HEK293 (cell line): Measurements from ENCODE around the gene SIM2.
A peak's percentile ranks its signal among the peaks of the same experiment; 100 is the strongest.

ENCODE experiments used
- CTCF ChIA-PET: fragments of 350-600 bp; formaldehyde crosslinking; extraction: SDS; loops from one replicate; lab custom pipeline; 2021; ENCODE audit warnings: antibody characterized with exemption; lab: Yijun Ruan, JAX
- POLR2A ChIA-PET: fragments of 300-600 bp; formaldehyde crosslinking; extraction: SDS; loops from one replicate; lab custom pipeline; 2020; ENCODE audit warnings: antibody characterized with exemption, inconsistent platforms; lab: Yijun Ruan, JAX
- H3K27ac ChIP-seq: fragments of 200-500 bp; sonication (Bioruptor generic); 2 replicates; pipeline ENCODE4 v1.5.1; 2014; ENCODE audit warnings: low read depth, low read length, control low read depth, inconsistent platforms; ENCODE audit errors: extremely low read depth
- H3K36me3 ChIP-seq, 2 experiments: fragments of 200-500 bp in 1 of 2; sonication (Bioruptor generic) in 1 of 2; 1 replicate in 1 of 2; 2 replicates in 1 of 2; pipeline ENCODE4 v1.5.1; 2014 to 2017; ENCODE audit warnings: inconsistent platforms in 2 of 2, low read length in 2 of 2; ENCODE audit not compliant: control insufficient read depth in 2 of 2, insufficient read depth in 1 of 2
- H3K4me1 ChIP-seq: fragments of 200-500 bp; sonication (Bioruptor generic); 2 replicates; pipeline ENCODE4 v1.5.1; 2014; ENCODE audit warnings: mild to moderate bottlenecking, low read length, inconsistent platforms; ENCODE audit not compliant: control insufficient read depth, insufficient read depth
- H3K4me3 ChIP-seq: 2 replicates; pipeline ENCODE4 v1.5.1; 2011; ENCODE audit warnings: low read depth, mild to moderate bottlenecking, control low read depth, low read length, moderate library complexity
- H3K9me3 ChIP-seq: fragments of 200-500 bp; sonication (Bioruptor generic); 2 replicates; pipeline ENCODE4 v1.5.1; 2014; ENCODE audit warnings: low read depth, low read length, inconsistent platforms; ENCODE audit not compliant: control insufficient read depth, insufficient read depth
- GFI1B ChIP-seq: fragments of 450-650 bp; formaldehyde crosslinking; IDR thresholded peaks from 2 replicates; pipeline ENCODE4 v1.5.1; 2016; ENCODE audit warnings: missing biosample characterization, missing genetic modification characterization
- ZBTB21 ChIP-seq: fragments of 450-650 bp; formaldehyde crosslinking; IDR thresholded peaks from 2 replicates; pipeline ENCODE4 v1.5.1; 2017; ENCODE audit warnings: missing biosample characterization, missing genetic modification characterization
- ZBTB8A ChIP-seq: fragments of 450-650 bp; formaldehyde crosslinking; IDR thresholded peaks from 2 replicates; pipeline ENCODE4 v1.5.1; 2016; ENCODE audit warnings: missing biosample characterization, missing genetic modification characterization
- ZNF10 ChIP-seq: fragments of 450-650 bp; formaldehyde crosslinking; IDR thresholded peaks from 2 replicates; pipeline ENCODE4 v1.5.1; 2017; ENCODE audit warnings: missing biosample characterization, missing genetic modification characterization
- ZNF157 ChIP-seq: fragments of 450-650 bp; formaldehyde crosslinking; IDR thresholded peaks from 2 replicates; pipeline ENCODE4 v1.5.1; 2016; ENCODE audit warnings: missing biosample characterization, missing genetic modification characterization
- ZNF175 ChIP-seq: fragments of 450-650 bp; formaldehyde crosslinking; IDR thresholded peaks from 2 replicates; pipeline ENCODE4 v1.5.1; 2016; ENCODE audit warnings: missing biosample characterization, missing genetic modification characterization
- ZNF23 ChIP-seq: fragments of 450-650 bp; formaldehyde crosslinking; IDR thresholded peaks from 2 replicates; pipeline ENCODE4 v1.5.1; 2016; ENCODE audit warnings: missing biosample characterization, missing genetic modification characterization, borderline replicate concordance
- ZNF354C ChIP-seq: fragments of 450-650 bp; formaldehyde crosslinking; IDR thresholded peaks from 2 replicates; pipeline ENCODE4 v1.5.1; 2016; ENCODE audit warnings: missing biosample characterization, missing genetic modification characterization, low read depth, borderline replicate concordance
- ZNF404 ChIP-seq: fragments of 450-650 bp; formaldehyde crosslinking; IDR thresholded peaks from 2 replicates; pipeline ENCODE4 v1.5.1; 2017; ENCODE audit warnings: missing biosample characterization, missing genetic modification characterization
- ZNF48 ChIP-seq: fragments of 450-650 bp; formaldehyde crosslinking; IDR thresholded peaks from 2 replicates; pipeline ENCODE4 v1.5.1; 2016; ENCODE audit warnings: missing biosample characterization, missing genetic modification characterization
- ZNF514 ChIP-seq: fragments of 450-650 bp; formaldehyde crosslinking; IDR thresholded peaks from 2 replicates; pipeline ENCODE4 v1.5.1; 2016; ENCODE audit warnings: missing biosample characterization, missing genetic modification characterization
- ZNF555 ChIP-seq: fragments of 450-650 bp; formaldehyde crosslinking; conservative IDR thresholded peaks from 2 replicates; pipeline ENCODE4 v1.5.1; 2017; ENCODE audit warnings: missing biosample characterization, mild to moderate bottlenecking, missing genetic modification characterization, inconsistent platforms
- ZNF571 ChIP-seq: fragments of 450-650 bp; formaldehyde crosslinking; IDR thresholded peaks from 2 replicates; pipeline ENCODE4 v1.5.0; 2017; ENCODE audit warnings: missing biosample characterization, missing genetic modification characterization
- ZNF596 ChIP-seq: fragments of 450-650 bp; IDR thresholded peaks from 2 replicates; pipeline ENCODE4 v1.5.0; 2018; ENCODE audit warnings: missing biosample characterization, mild to moderate bottlenecking, missing genetic modification characterization, moderate library complexity
- ZNF660 ChIP-seq: fragments of 450-650 bp; IDR thresholded peaks from 2 replicates; pipeline ENCODE4 v1.5.1; 2018; ENCODE audit warnings: missing biosample characterization, mild to moderate bottlenecking, missing genetic modification characterization
- ZNF776 ChIP-seq: fragments of 450-650 bp; formaldehyde crosslinking; IDR thresholded peaks from 2 replicates; pipeline ENCODE4 v1.5.0; 2017; ENCODE audit warnings: missing biosample characterization, missing genetic modification characterization, borderline replicate concordance
- TF ChIP-seq, protein P1 (sequence below): fragments of 450-650 bp; formaldehyde crosslinking; IDR thresholded peaks from 2 replicates; pipeline ENCODE4 v1.5.1; 2016; ENCODE audit warnings: missing biosample characterization, missing genetic modification characterization, borderline replicate concordance
- TF ChIP-seq, protein P2 (sequence below): fragments of 450-650 bp; formaldehyde crosslinking; IDR thresholded peaks from 2 replicates; pipeline ENCODE4 v1.5.1; 2016; ENCODE audit warnings: missing biosample characterization, missing genetic modification characterization
- TF ChIP-seq, protein P3 (sequence below): fragments of 450-650 bp; formaldehyde crosslinking; IDR thresholded peaks from 2 replicates; pipeline ENCODE4 v1.5.1; 2017; ENCODE audit warnings: missing biosample characterization, missing genetic modification characterization
- TF ChIP-seq, protein P4 (sequence below): fragments of 450-650 bp; formaldehyde crosslinking; IDR thresholded peaks from 2 replicates; pipeline ENCODE4 v1.5.1; 2016; ENCODE audit warnings: missing biosample characterization, missing genetic modification characterization, low read depth

The SIM2 gene

DNA sequence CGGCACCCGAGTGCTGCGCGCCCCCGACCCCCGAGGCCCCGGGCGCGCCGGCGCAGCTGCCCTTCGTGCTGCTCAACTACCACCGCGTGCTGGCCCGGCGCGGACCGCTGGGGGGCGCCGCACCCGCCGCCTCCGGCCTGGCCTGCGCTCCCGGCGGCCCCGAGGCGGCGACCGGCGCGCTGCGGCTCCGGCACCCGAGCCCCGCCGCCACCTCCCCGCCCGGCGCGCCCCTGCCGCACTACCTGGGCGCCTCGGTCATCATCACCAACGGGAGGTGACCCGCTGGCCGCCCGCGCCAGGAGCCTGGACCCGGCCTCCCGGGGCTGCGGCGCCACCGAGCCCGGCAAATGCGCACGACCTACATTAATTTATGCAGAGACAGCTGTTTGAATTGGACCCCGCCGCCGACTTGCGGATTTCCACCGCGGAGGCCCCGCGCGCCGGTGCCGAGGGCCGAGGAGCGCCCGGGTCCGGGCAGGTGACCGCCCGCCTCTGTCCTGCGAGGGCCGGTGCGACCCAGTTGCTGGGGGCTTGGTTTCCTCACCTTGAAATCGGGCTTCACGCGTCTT, 49.0 kb downstream of the SIM2 start (continued):
- TF ChIP-seq, protein P1, sequence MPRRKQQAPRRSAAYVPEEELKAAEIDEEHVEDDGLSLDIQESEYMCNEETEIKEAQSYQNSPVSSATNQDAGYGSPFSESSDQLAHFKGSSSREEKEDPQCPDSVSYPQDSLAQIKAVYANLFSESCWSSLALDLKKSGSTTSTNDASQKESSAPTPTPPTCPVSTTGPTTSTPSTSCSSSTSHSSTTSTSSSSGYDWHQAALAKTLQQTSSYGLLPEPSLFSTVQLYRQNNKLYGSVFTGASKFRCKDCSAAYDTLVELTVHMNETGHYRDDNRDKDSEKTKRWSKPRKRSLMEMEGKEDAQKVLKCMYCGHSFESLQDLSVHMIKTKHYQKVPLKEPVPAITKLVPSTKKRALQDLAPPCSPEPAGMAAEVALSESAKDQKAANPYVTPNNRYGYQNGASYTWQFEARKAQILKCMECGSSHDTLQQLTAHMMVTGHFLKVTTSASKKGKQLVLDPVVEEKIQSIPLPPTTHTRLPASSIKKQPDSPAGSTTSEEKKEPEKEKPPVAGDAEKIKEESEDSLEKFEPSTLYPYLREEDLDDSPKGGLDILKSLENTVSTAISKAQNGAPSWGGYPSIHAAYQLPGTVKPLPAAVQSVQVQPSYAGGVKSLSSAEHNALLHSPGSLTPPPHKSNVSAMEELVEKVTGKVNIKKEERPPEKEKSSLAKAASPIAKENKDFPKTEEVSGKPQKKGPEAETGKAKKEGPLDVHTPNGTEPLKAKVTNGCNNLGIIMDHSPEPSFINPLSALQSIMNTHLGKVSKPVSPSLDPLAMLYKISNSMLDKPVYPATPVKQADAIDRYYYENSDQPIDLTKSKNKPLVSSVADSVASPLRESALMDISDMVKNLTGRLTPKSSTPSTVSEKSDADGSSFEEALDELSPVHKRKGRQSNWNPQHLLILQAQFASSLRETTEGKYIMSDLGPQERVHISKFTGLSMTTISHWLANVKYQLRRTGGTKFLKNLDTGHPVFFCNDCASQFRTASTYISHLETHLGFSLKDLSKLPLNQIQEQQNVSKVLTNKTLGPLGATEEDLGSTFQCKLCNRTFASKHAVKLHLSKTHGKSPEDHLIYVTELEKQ (tag by site-specific recombination), result no peak

DNA sequence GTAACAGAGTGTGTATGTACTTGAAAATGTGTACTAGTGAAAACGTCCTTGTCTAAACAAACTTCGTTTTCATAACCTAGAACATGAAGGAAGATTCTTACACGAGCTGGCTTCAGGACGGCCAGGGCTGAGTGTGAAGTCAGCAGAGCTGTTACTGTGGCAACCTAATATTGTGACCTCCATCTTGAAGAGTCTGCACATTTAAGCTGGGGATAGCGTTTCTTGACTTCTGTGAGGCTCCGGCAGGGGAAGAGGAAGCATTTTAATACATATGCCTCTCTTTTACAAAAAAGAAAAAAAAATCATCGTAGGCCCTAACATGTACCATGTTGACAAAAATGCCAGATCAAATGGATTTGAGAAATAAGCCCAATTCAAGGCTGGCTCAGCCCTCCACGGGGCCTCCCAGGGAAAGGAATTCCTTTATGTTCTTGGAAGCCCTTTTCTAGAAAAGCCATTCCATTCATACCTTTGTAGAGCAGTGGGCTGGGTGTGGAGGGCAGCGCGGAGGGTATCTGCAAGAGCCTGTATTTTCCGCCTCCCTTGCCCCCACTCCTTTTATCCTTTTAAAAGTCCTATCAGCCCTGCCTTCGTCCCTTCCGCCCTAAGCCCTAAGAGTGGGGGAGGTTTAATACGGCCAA, 51.1 kb downstream of the SIM2 start:
- H3K9me3 ChIP-seq, result no peaks in the 10 kb centered on the region
- no peak for TF ChIP-seq ZNF404 (tag by site-specific recombination)
- TF ChIP-seq, protein P2, sequence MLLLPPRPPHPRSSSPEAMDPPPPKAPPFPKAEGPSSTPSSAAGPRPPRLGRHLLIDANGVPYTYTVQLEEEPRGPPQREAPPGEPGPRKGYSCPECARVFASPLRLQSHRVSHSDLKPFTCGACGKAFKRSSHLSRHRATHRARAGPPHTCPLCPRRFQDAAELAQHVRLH (tag by site-specific recombination), result no peak
- TF ChIP-seq, protein P3, sequence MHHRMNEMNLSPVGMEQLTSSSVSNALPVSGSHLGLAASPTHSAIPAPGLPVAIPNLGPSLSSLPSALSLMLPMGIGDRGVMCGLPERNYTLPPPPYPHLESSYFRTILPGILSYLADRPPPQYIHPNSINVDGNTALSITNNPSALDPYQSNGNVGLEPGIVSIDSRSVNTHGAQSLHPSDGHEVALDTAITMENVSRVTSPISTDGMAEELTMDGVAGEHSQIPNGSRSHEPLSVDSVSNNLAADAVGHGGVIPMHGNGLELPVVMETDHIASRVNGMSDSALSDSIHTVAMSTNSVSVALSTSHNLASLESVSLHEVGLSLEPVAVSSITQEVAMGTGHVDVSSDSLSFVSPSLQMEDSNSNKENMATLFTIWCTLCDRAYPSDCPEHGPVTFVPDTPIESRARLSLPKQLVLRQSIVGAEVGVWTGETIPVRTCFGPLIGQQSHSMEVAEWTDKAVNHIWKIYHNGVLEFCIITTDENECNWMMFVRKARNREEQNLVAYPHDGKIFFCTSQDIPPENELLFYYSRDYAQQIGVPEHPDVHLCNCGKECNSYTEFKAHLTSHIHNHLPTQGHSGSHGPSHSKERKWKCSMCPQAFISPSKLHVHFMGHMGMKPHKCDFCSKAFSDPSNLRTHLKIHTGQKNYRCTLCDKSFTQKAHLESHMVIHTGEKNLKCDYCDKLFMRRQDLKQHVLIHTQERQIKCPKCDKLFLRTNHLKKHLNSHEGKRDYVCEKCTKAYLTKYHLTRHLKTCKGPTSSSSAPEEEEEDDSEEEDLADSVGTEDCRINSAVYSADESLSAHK (tag by site-specific recombination), result no peak
- peak; percentile 42; the same call in 1 of the 2 replicates for TF ChIP-seq ZBTB8A (tag by site-specific recombination)
- no peak for TF ChIP-seq ZNF776 (tag by site-specific recombination)
- TF ChIP-seq ZNF48, result no peak
- H3K36me3 ChIP-seq, result peaks cover 7 to 27% of the 10 kb centered on the region in 2 experiments; a peak in 2 of 3 replicates
- no peak overlapping the region for H3K27ac ChIP-seq
- ChIA-PET POLR2A (interaction anchor here (0.7 kb wide), 2 partner anchors 18 to 30 kb away, joined by 5 to 7 read pairs; no protein-coding TSS in a partner anchor), CTCF (interaction anchor here (0.5 to 1.3 kb wide), 3 partner anchors 104 to 248 kb away, joined by 3 to 6 read pairs (median 3); no protein-coding TSS in a partner anchor)
- no peak overlapping the region for H3K4me3 ChIP-seq
- H3K4me1 ChIP-seq, result no peaks in the 10 kb centered on the region

DNA sequence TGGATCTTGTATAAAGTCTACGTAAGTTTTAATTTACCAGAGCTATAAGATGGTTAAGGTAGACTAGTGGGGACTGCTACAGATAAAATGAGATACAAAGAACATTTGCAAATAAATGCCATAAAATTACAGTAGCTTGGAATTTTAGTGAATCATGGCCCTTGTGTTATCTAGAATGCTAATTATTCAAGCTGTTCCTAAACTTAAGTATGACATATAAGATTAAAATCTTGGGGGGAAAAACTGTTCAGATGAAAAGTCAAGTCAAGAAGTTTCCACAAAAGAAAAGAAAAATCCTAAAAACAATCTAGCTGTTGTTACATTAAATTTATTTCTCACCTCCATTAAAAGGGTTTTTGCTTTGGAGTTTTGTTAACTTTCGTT, 51.7 kb downstream of the SIM2 start:
- POLR2A ChIA-PET, result interaction anchor here (0.7 kb wide), 1 partner anchor 18 kb away, joined by 5 read pairs; no protein-coding TSS in a partner anchor
- Histone ChIP-seq H3K27ac (no peak overlapping the region), H3K4me3 (no peak overlapping the region), H3K4me1 (no peaks in the 10 kb centered on the region), H3K9me3 (no peaks in the 10 kb centered on the region), H3K36me3 (peaks cover 4 to 23% of the 10 kb centered on the region in 2 experiments; a peak in 2 of 3 replicates)
- CTCF ChIA-PET, result interaction anchor here (0.5 to 1.3 kb wide), 3 partner anchors 104 to 248 kb away, joined by 3 to 6 read pairs (median 3); no protein-coding TSS in a partner anchor
- TF ChIP-seq ZNF660 (tag by site-specific recombination), result no peak
- no peak for TF ChIP-seq ZBTB21 (tag by site-specific recombination)
- TF ChIP-seq ZNF555 (tag by site-specific recombination), result no peak
- no peak for TF ChIP-seq ZNF23 (tag by site-specific recombination)
- no peak for TF ChIP-seq ZNF10 (tag by site-specific recombination)
- TF ChIP-seq ZNF571, result no peak
- no peak for TF ChIP-seq ZNF514 (tag by site-specific recombination)
- TF ChIP-seq ZNF157 (tag by site-specific recombination), result no peak
- TF ChIP-seq ZNF354C (tag by site-specific recombination), result no peak
- TF ChIP-seq, protein P4, sequence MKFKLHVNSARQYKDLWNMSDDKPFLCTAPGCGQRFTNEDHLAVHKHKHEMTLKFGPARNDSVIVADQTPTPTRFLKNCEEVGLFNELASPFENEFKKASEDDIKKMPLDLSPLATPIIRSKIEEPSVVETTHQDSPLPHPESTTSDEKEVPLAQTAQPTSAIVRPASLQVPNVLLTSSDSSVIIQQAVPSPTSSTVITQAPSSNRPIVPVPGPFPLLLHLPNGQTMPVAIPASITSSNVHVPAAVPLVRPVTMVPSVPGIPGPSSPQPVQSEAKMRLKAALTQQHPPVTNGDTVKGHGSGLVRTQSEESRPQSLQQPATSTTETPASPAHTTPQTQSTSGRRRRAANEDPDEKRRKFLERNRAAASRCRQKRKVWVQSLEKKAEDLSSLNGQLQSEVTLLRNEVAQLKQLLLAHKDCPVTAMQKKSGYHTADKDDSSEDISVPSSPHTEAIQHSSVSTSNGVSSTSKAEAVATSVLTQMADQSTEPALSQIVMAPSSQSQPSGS (tag by site-specific recombination), result no peak
- TF ChIP-seq ZNF596 (tag by site-specific recombination), result no peak
- TF ChIP-seq GFI1B (tag by site-specific recombination), result no peak
- no peak for TF ChIP-seq ZNF175 (tag by site-specific recombination)
